ENCODE data around the gene DNAJC2.
A peak's percentile ranks its signal among the peaks of the same experiment; 100 is the strongest.

The DNAJC2 gene, protein sequence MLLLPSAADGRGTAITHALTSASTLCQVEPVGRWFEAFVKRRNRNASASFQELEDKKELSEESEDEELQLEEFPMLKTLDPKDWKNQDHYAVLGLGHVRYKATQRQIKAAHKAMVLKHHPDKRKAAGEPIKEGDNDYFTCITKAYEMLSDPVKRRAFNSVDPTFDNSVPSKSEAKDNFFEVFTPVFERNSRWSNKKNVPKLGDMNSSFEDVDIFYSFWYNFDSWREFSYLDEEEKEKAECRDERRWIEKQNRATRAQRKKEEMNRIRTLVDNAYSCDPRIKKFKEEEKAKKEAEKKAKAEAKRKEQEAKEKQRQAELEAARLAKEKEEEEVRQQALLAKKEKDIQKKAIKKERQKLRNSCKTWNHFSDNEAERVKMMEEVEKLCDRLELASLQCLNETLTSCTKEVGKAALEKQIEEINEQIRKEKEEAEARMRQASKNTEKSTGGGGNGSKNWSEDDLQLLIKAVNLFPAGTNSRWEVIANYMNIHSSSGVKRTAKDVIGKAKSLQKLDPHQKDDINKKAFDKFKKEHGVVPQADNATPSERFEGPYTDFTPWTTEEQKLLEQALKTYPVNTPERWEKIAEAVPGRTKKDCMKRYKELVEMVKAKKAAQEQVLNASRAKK

DNA sequence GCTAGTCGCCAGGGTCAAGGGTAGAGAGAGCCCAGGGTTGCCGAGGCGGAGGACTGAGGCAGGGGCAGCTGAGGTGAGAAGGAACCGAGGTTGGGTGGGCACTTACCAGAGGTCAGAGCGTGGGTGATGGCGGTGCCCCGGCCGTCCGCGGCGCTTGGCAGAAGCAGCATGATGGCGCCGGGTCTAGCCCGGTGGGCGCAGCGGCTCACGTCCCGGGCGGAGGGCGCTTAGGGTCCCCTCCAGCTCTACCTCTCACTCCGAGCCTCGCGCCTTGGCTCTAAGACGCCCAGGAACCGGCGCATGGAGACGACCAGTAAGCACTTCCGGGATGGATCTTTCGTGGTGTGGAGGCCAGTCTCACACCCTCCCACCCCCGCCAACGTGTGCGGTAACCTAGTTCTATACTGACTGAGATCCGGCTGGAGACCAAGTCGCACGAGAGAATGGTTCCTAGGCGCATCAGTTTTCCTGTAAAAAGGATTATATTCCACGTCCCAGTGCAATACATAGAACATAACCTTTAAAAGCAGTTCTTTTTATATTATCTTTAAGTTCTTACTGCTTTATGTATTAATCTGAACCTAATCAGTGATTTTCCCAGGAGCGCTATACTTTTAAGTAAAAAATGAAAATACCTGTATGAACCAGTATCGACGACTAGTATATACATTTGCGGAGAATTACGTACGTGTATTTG lies at the start of gene DNAJC2:
DNAJC2 (minus strand) TSS at position 315 of the 697 bp plus-strand sequence; CDS start at position 170, 145 bp downstream.
- peak; percentile 89 for DNase-seq

DNA sequence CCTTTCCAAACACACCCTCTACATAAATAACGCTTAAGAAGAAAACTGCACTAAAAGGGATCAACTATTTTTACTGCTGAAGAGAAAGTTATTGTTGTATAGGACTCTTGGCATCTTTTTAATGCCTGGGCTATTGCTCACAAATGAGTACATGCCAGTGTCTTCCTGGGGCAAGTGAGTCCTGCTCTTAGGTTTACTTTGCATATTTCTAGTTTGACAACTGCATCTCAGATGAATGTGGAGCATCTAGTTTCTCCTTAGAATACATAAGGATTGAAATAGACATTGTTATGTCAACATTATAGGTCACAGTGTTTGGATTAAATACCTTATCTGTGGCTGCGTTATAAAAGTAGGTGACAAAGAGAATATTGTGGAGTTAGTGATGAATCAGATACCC lies 47.4 kb upstream of the DNAJC2 start:
- DNase-seq, result no peak

DNA sequence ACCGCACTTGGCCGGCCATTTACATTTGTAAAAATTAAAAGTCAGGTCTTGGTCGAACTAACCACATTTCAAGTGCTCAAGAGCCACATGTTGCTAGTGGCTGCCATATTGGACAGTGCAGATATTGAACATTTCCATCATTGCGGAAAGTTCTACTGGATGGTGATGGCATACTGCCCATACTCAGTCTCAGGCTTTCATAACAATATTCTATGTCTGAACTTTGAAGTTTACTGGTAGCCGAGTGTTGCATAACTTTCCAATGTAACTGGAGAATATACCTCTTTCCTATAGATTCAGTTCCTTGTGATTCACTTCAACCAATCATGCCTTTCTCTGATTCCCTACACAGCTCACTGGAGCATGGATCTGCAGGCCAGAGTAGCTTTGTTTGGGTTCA lies 46.6 kb upstream of the DNAJC2 start:
- no peak for DNase-seq

DNA sequence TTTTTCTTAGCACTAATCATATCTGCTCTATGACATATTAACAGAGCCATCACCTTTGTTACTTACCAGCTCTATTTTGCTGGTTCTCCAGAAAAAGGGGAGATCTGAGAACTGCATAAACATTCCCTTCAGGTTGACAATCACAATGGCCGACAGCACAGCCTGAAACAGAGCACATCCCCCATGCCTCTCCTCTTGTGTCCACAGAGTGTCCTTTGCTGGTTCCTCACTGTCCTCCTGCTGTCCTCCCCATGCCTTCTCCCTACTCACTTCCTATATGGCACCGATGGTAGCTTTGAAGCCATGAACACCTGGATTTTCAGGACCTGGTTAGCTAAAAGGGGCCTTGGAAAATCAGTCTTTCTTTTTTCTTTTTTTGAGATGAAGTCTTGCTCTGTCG lies 44.7 kb upstream of the DNAJC2 start:
- no peak for DNase-seq

DNA sequence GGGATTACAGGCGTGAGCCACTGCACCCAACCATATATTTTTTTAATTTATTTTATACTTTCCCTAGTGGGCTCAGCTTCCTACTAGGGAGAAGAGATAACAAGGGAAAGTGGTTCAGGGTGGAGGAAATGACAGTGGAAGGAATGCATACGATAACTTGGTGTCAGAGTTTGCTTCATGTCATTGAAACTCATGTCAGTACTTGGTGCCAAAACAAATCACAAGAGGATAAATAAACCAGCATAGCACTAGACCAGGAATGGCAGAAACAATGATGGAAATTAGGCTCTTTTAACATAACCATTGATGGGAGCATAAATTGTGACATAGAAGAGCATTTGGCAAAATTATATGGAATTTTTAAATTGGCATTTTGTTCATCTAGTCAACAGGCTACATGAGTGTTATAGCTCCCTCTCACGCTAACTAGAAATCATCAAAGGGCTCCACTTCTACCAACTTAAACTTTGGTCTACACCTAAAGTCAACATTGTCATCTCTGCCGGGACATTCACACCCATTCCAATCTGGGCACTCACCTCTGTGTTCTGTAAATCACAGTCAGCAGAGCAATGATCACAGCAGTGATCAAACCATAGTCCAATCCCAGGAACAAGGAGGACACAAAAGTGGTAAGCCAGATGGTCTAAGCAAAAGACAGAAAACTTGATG lies 44.0 kb upstream of the DNAJC2 start:
- DNase-seq, result no peak

DNA sequence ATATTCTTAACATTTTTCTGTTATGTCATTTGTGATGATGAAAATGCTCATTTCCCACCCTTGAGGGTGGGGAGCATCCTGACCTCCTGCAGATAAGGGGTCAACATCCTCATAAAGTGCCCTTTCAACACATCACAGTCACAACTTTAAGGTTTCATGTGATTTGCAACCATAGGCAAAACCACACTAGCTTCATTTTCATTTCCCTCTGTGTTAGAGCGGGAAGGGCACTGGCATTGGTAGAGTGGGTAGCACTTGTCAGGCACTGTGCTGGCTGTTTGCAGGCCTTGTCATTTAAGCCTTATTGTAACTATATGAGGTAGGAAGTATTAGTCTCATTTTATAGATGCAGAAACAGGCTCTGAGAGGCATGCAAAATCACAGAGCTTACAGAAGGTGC lies 42.7 kb upstream of the DNAJC2 start:
- no peak for DNase-seq

DNA sequence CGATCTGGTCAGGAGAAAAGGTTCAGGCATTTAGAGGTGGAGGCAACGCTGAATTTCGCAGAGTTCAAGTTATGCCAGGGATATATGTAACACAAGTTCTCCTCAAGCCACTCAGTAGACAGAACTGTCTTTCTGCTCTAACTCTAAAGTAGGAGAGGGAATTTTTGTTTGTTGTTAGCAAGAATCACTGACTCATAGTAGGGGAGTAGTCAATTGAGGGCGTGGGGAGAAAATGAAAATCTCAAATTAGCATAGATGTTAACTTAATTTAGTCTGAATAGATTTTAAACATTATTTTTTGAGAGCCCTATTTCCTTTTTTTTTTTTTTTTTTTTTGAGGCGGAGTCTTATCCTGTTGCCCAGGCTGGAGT lies 37.5 kb upstream of the DNAJC2 start:
- no peak for DNase-seq

DNA sequence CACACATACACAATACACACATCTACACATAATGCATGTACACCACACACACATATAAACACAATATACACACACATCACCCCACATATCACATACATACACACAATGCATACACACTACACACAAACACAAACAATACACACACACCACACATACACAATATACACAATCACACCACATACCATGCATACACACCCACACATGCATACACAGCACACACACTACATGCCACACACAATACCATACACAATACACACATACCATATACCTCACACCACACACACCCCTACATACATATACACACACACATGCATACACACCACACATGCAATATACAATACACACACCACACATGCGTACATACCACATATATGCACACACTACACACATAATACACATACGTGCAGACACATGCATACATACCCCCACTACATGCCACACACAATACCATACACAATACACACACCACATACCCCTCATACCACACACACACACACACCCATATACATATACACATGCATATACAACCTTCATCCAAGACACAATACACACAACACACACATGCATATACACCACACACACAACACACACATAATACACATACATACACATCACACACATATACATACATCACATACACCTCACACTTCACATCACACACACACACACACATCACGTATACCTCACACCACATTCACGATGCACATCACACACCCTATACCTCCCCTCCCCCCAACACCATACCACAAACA lies 36.9 kb upstream of the DNAJC2 start:
- no peak for DNase-seq

DNA sequence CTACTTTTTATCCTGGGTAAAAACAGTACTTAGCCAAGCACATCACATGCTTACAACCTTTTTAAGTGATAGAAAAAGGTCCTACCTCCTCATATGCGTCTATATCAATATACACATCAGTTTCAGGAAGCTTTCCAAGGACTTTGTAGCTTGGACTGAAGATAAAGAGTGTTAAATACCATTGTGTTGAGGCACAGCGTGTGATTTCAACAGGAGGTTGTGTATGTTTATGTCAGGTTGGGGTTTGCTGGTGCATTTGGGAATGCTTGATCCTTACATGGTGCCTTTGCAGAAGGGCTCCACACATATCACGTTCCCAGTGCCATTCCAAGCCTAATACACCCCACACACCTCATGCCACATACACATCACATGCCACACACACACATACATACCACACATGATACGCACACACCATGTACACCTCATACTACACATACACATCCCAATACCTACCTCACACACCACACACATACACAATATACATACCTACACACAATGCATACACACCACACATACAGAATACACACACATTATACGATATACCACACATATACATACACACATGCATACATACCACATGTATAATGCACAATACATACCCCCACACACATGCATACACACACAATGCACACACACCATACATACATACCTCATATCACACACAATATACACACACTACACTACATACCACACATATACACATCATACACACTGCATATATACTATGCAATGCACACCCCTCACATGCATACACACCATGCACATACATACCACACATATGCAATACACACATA lies 36.0 kb upstream of the DNAJC2 start:
- no peak for DNase-seq

DNA sequence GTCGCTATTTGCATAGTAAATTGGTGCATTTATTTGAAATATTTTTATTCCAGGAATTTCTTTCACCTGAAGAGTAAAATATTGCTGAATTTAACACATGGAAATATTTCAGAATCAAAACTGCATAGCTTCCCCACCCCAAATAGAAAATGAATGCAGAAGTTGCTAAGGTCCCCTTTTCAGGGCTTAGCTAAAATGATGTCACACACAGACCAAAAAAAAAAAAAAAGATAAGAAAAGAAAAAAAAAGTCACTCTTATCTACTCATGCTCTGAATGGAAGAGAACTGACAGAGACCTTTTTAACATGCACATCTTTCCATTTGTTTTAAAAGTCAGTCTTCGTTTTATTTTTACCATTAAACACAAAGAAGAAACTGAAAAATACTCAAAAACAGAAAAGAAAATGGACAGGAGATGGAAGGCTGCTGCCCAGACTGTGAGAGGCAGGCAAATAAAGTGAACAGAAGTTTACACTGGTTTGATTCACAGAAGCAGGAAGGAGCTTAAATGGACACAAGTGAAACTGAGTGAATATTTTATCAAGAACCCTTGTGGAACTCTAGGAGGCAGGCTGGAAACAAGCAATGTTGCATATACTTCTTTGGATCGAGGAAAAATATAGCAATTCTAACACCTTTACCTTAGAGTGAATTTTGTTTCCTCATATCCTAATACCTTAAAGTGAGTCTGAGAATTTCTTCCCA lies 34.9 kb upstream of the DNAJC2 start:
- DNase-seq, result no peak

DNA sequence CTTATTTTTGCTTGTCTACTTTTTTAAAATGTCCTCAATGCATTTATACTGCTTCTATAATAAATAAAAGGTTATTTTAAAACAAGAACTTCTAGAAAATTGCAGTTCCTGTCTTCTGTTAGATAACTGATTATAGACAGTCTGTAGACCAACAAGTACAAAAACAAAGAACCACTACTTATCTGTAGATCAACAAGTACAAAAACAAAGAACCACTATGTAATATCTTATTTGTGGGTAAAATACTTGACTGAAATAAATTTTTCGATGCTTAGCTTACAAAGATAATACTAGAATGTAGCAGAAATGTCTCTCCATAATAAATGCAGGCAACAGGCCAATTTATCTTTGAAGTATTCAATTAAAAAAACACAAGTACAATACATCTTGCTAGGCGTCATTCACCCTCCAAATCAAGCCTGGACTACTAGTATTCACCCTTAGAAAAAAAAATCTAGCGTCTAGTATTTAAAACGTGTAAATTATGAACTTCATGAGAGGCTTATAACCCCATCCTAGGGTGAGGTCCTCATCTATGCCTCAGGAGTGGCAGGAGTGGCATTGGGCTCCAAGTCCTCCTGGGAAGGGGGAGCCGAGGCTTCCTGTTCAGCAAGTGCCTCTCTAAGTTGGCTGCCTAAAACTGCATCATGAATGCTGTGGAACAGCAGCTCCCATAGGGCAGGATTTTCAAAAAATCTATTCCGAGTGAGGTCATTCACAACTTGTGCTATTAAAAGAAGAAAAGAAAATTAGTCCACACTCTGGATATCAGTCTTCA lies 29.5 kb upstream of the DNAJC2 start:
- no peak for DNase-seq

DNA sequence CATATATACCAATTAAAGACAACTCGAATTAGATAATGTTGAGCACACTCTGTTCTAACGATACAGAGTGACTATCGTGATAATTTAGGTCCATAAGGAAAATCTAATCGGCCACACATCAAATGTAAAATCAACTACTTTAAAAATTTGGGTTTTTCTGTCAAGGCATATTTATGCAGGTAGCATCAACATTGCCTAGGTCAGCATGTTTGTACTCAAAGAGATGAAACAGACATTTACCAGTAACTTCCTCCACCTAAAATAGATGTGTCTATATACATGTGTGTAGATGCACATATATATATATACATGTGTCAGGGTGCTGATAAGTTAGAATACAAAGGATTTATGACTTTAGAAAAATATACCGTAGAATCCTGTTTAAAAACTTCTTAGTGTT lies 24.9 kb upstream of the DNAJC2 start:
- no peak for DNase-seq

DNA sequence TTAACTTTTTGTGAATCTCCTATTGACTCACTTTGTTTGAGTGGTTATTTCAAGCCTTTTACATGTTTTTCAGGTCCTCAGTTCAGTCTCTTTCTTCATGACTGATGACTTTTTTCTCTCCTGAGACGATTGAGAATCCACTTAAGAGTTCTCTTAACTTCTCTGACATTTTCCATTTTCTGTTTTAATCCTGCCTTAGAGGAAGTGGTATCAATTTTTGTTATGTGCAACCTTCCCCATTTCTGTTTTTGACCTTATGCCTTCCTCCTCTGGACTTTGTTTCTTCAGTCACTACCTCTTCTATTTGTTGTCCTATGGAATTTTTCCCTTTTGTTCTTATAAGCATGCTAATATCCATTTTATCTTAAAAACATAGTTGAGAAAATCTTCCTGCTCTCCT lies 5.2 kb upstream of the DNAJC2 start:
- DNase-seq, result no peak

DNA sequence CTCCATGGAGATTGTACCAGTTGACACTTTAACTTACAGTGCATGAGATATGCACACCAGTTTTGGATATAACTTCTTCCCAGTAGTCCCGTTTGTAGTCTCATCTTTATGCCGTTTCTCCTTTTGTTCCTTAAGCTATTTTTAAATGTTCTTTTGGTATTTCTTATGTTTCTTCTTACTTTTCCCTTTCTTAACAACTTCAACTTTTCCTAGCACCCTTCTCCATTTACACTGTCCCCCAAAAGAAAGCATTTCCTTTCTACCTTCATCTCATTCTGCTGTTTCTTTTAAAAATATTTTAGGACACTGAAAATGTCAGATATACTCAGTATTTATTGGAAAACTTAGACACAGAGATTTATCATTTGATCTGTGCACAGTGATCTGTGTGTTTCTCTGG lies 4.4 kb upstream of the DNAJC2 start:
- DNase-seq, result no peak

DNA sequence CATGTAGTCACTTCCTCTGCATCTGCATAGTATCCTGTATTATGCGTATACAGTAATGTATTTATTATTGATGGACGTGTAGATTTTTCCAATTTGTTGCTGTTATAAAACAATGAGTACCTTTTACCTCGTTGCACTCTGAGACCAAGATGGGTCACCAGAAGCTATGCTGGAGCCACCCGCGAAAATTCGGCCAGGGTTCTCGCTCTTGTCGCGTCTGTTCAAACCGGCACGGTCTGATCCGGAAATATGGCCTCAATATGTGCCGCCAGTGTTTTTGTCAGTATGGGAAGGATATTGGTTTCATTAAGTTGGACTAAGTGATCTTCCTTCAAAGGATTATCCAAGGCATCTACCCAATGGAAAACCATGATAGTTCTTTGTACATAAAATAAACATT lies 3.9 kb upstream of the DNAJC2 start:
- DNase-seq, result no peak

DNA sequence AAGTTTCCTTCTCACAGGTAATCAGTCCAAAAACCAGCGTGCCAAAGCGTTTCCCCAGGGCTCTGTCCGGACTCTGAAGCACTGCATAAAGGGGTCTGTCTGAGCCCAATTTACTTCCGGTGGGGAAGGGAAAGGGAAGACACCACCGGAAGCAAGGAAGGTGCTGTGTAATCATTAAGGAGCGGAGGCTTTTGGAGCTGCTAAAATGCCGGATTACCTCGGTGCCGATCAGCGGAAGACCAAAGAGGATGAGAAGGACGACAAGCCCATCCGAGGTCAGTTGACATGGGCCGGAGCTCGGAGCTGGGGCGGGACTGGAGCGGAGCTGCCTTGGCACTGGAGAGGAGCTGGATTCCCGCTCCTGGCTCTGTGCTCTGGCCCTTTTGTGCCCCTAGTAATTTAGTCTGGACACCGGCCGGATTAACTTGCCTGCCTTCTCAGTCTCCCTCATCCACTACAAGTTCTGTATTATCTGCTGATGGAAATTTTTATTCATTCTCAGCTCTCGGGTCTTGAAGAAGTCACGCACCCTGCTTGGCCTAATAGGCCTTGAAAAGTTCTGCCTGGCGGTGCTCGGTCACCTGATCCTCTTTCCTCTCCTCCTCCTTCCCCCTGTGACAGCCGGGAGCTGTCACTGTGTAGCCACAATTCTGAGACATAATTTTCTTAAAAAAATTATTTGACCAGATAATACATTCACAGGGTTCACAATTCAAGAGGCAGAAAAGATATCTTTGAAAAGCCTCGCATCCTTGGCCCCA lies 3.1 kb upstream of the DNAJC2 start, which contains the start of gene PSMC2:
PSMC2 (plus strand) TSS at position 137 of the 761 bp plus-strand sequence; CDS start at position 206, 69 bp downstream.
- peak; percentile 92 for DNase-seq

DNA sequence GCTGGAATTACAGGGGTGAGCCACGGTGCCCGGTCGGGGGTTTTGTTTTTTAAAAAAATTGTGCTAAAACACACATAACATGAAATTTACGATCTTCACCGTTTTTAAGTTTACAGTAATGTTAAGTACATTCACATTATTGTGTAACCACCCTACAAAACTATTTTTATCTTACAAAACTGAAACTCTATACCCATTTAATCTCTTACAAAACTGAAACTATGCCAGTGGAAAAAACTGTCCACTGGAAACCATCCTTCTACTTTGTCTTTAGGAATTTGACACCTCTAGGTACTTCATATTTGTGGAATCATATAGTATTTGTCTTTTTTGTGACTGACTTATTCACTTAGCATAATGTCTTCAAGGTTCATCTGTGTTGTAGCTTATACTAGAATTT lies 1.8 kb upstream of the DNAJC2 start:
- DNase-seq, result no peak

DNA sequence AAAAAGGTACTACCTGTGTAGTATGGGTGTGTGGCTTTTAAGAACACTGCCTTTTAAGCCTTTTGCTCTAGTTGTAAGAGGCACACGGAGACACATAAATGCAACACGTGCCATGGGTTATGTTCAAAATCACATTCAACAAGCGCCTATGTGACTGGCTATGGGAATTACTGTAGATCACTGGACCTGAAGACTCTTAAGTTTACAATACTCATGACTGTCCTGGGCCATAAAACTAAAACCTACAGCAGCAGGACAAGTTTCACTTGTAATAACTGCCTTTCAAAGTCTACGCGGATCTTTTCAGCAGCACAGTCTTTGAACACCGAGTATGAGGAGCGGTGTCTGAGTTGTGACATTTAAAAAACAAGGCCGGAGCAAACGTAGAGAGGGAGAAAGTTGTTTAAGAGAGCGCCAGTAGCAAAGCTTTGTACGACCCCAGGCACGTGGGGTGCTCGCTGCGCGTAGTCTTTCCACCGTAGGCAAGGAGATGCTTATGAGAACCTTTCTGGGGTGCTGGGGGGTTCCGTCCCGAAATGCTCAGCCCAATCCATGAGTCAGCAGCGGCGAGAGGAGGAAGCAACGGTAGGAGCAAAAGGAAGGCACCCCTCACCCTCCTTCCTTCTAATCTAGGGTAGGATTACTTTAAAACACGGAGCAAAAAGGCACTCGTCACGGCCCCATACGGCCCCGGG lies 662 bp downstream of the DNAJC2 start:
- no peak for DNase-seq

DNA sequence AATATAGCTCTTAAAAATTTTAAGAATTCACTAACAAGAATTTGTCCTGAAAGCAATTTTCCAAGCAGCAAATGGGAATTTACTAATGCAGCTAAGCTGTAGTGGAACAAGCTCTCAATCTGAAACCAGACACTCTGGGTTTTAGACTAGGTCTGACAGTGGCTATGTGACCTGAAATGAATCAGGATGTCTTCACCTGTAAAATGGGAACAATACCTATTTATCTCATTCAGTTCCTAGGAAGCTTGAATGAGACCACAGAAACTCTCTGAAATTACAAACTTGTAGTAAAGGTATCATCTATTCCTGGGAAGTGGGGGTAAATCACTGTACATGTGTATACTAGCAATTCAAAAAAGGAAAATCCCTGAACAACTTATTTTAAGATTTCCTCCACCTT lies 1.2 kb downstream of the DNAJC2 start:
- no peak for DNase-seq
